HFFc6 (cell line): Measurements from ENCODE around the gene CORO1C. TPM values are rescaled to one million over a fixed set of nuclear protein-coding genes. Genes with fewer than 3 reads are reported as not detected.

ENCODE experiments used
- DNase-seq: peaks from one replicate; pipeline ENCODE4 v3.0.0-alpha.2; 2018
- H3K27ac Mint-ChIP-seq: 2 replicates; pipeline ENCODE4 v1.8.0; 2020; ENCODE audit warnings: mild to moderate bottlenecking, mixed read lengths
- H3K27me3 Mint-ChIP-seq: 2 replicates; pipeline ENCODE4 v1.8.0; 2021; ENCODE audit warnings: mild to moderate bottlenecking, moderate library complexity, mixed read lengths; ENCODE audit not compliant: insufficient read depth
- H3K36me3 Mint-ChIP-seq: 2 replicates; pipeline ENCODE4 v1.8.0; 2021; ENCODE audit warnings: low read depth, mixed read lengths
- H3K4me1 Mint-ChIP-seq: 2 replicates; pipeline ENCODE4 v1.8.0; 2020; ENCODE audit warnings: low read depth, mixed read lengths
- H3K4me3 Mint-ChIP-seq: 2 replicates; pipeline ENCODE4 v1.8.0; 2020; ENCODE audit warnings: mild to moderate bottlenecking, moderate library complexity, mixed read lengths
- H3K9me3 Mint-ChIP-seq: 2 replicates; pipeline ENCODE4 v1.8.0; 2020; ENCODE audit warnings: mild to moderate bottlenecking, mixed read lengths
- total RNA-seq, 6 experiments: library from RNA; stranded (reverse); fragmentation: NEBNext Ultra II Directional; extraction: Animal tissue kit (Norgen Biotek cat#: 25700); gene quantifications; 2 replicates in 1 of 6; 3 replicates in 5 of 6; pipeline ENCODE4 v1.2.3, GENCODE V29; 2021
- TF ChIP-seq, protein P1 (sequence below): fragments of 200-600 bp; sonication (generic); IDR thresholded peaks from 2 replicates; pipeline ENCODE4 v1.5.0; 2021; ENCODE audit warnings: antibody characterized with exemption, mild to moderate bottlenecking

Gene CORO1C
- total RNA-seq, 6 experiments from 2014 or later: 541 to 709 (median 649) TPM

DNA sequence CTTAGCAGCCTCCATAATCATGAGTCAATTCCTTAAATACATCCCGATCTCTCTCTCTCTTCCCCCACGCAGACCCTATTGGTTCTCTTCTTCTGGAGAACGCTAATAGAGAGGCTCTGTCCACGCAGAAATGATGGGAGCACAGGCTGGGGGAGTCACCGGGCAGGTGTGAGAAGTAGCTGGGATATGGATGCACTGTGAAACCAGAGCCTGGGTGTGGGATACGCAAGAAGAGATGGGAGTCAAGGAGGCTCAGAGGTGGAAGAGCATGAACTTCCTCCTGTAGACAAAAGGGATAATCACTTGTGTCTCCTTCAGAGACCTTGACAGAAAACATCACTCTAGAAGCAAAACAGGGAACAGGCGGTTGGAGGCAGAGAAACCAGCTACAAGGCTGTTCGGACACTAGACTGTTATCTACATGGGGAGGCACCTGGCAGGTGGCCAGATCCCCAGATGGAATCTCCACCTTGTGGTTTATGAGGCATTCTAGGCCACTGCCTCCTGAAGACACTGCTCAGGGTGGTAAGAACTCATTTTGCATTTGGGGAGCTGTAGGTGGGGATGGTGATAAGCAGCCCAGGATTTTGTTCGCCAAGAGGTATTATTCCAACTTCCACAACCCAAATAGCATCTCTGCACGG, 90.4 kb downstream of the CORO1C start:
- Mint-ChIP-seq H3K36me3 (peaks cover 65% of the 10 kb centered on the region), H3K27ac (peak overlapping the region; percentile 72), H3K4me1 (peaks cover 72% of the 10 kb centered on the region), H3K27me3 (peaks cover 56% of the 10 kb centered on the region), H3K9me3 (peaks cover 9% of the 10 kb centered on the region; the same call in 1 of the 2 replicates), H3K4me3 (peak overlapping the region; percentile 34; the same call in 1 of the 2 replicates)
- DNase-seq: no peak
- TF ChIP-seq, protein P1, sequence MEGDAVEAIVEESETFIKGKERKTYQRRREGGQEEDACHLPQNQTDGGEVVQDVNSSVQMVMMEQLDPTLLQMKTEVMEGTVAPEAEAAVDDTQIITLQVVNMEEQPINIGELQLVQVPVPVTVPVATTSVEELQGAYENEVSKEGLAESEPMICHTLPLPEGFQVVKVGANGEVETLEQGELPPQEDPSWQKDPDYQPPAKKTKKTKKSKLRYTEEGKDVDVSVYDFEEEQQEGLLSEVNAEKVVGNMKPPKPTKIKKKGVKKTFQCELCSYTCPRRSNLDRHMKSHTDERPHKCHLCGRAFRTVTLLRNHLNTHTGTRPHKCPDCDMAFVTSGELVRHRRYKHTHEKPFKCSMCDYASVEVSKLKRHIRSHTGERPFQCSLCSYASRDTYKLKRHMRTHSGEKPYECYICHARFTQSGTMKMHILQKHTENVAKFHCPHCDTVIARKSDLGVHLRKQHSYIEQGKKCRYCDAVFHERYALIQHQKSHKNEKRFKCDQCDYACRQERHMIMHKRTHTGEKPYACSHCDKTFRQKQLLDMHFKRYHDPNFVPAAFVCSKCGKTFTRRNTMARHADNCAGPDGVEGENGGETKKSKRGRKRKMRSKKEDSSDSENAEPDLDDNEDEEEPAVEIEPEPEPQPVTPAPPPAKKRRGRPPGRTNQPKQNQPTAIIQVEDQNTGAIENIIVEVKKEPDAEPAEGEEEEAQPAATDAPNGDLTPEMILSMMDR: no peak

- peaks cover 53% of the 10 kb centered on the region for H3K27me3 Mint-ChIP-seq
- H3K9me3 Mint-ChIP-seq: peaks cover 9% of the 10 kb centered on the region; the same call in 1 of the 2 replicates
- peaks cover 48% of the 10 kb centered on the region for H3K36me3 Mint-ChIP-seq
- H3K27ac Mint-ChIP-seq: peak overlapping the region; percentile 64
- H3K4me3 Mint-ChIP-seq: peak overlapping the region; percentile 40
- H3K4me1 Mint-ChIP-seq: peaks cover 55% of the 10 kb centered on the region
- DNase-seq: no peak
- TF ChIP-seq, protein P1: no peak
Measured at GRCh38 chr12:108638997-108639822, 92.1 kb downstream of the CORO1C start.

- peaks cover 38% of the 10 kb centered on the region for H3K36me3 Mint-ChIP-seq
- 0 out of 2 replicates have a peak overlapping the region, but pooled peaks have one; percentile 31 for H3K27ac Mint-ChIP-seq
- H3K9me3 Mint-ChIP-seq: peaks cover 9% of the 10 kb centered on the region; the same call in 1 of the 2 replicates
- peaks cover 46% of the 10 kb centered on the region for H3K4me1 Mint-ChIP-seq
- TF ChIP-seq, protein P1: no peak
- H3K27me3 Mint-ChIP-seq: peaks cover 52% of the 10 kb centered on the region
- H3K4me3 Mint-ChIP-seq: no peak overlapping the region
- no peak for DNase-seq
Measured at GRCh38 chr12:108638141-108638827, 93.0 kb downstream of the CORO1C start.

GRCh38 chr12:108637222-108637971, 93.9 kb downstream of the CORO1C start:
- Mint-ChIP-seq H3K4me1 (peaks cover 45% of the 10 kb centered on the region), H3K27ac (peak overlapping the region; percentile 68), H3K36me3 (peaks cover 31% of the 10 kb centered on the region), H3K27me3 (peaks cover 53% of the 10 kb centered on the region), H3K4me3 (0 out of 2 replicates have a peak overlapping the region, but pooled peaks have one; percentile 10), H3K9me3 (peaks cover 9% of the 10 kb centered on the region; the same call in 1 of the 2 replicates)
- TF ChIP-seq, protein P1: no peak
- no peak for DNase-seq
